ENCODE results near the gene UBP1. TPM values are rescaled to one million over a fixed set of nuclear protein-coding genes. Genes with fewer than 3 reads are reported as not detected.

Gene UBP1
- polyA plus RNA-seq, 1 of the 3 experiments (the other 2 are of a cell fraction), result 45.5 TPM

GRCh38 chr3:33425453-33425852 is 14.8 kb downstream of the UBP1 start:
- TF ChIP-seq TAF1 (IDR thresholded peaks at IDR 0.05; ENCODE audit: borderline replicate concordance, low read depth, low read length) (no peak), USF1 (IDR thresholded peaks at IDR 0.05; ENCODE audit: borderline replicate concordance, low read depth) (no peak), NFIC (IDR thresholded peaks at IDR 0.05; ENCODE audit: borderline replicate concordance) (no peak), CTCF (IDR thresholded peaks at IDR 0.05) (no peak), JUND (IDR thresholded peaks at IDR 0.05) (no peak), MAX (IDR thresholded peaks at IDR 0.05; ENCODE audit: low read depth) (no peak), IRF3 (IDR thresholded peaks at IDR 0.05; ENCODE audit: low read depth, low read length) (no peak), FOSL2 (IDR thresholded peaks at IDR 0.05; ENCODE audit: borderline replicate concordance, low read depth) (no peak), FOXM1 (IDR thresholded peaks at IDR 0.05; ENCODE audit: low read depth) (no peak), SMC3 (IDR thresholded peaks at IDR 0.05; ENCODE audit: low read depth, low read length) (no peak), MEF2A (IDR thresholded peaks at IDR 0.05; ENCODE audit: borderline replicate concordance, low read depth) (no peak), EP300 (IDR thresholded peaks at IDR 0.05; ENCODE audit: borderline replicate concordance in 1 of 2, low read depth in 1 of 2, low read length in 1 of 2) (no peak)
- H3K36me3 ChIP-seq (replicated peaks in 1 of 2; ENCODE audit: control insufficient read depth in 1 of 2, insufficient read depth in 2 of 2, low read length in 1 of 2), result peaks cover 7 to 39% of the 10 kb centered on the region in 2 experiments
- no peak for DNase-seq
- POLR2A ChIA-PET, result no interaction called here
- H3K9me2 ChIP-seq, result no peaks in the 10 kb centered on the region
- H3K4me3 ChIP-seq (ENCODE audit: low read depth in 2 of 2, low read length in 1 of 2), result no peak overlapping the region
- H3K79me2 ChIP-seq (ENCODE audit: insufficient read depth), result peaks cover 98% of the 10 kb centered on the region
- peaks cover 3 to 14% of the 10 kb centered on the region in 2 experiments; a peak in 2 of 4 replicates for H3K4me1 ChIP-seq (ENCODE audit: control insufficient read depth in 1 of 2, insufficient read depth in 2 of 2, low read depth in 1 of 2, low read length in 1 of 2)
- H3K27me3 ChIP-seq (ENCODE audit: insufficient read depth), result no peaks in the 10 kb centered on the region
- no peak overlapping the region for H3K27ac ChIP-seq (ENCODE audit: low read depth in 2 of 2, low read length in 1 of 2)
- peaks cover 55% of the 10 kb centered on the region for H4K20me1 ChIP-seq (ENCODE audit: insufficient read depth)
- CTCF ChIA-PET, result interaction anchor here (0.7 kb wide), 1 partner anchor 50 kb away, joined by 3 read pairs; no protein-coding TSS in a partner anchor
- peaks cover 4% of the 10 kb centered on the region for H3F3A ChIP-seq (replicated peaks; ENCODE audit: insufficient read depth)
- 98% methylated on average over 2 of the region's 2 CpGs for WGBS (ENCODE audit: low lambda C conversion rate)
- H3K9ac ChIP-seq, result no peak overlapping the region
- H2AFZ ChIP-seq (ENCODE audit: low read depth), result no peak overlapping the region
- no peak overlapping the region for H3K4me2 ChIP-seq
- no peaks in the 10 kb centered on the region for H3K9me3 ChIP-seq
